Measurements from ENCODE around the gene TSC22D3. TPM values are rescaled to one million over a fixed set of nuclear protein-coding genes. Genes with fewer than 3 reads are reported as not detected.

Gene TSC22D3
- total RNA-seq, 3 donors from 2014 or later, result 14.1 to 118 (median 64.7) TPM

DNA sequence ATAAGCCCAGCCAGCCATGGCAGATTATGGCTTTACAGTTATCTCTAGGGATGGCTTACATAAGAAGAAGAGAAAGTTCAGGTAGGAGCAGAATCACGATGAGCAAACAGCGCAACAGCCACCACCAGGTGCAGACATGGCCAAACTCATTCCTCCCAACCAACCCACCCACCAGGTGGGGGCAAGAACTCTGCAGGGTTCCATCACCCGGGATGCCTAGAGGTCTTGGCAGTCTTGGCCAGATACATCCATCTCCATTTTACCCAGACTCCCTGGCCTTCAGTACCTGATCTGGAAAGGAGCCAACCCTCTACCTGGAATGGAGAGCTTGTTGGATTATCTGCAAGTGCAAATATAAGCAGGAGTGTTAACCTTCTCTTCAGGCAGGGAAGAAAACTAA, 7.5 kb downstream of the TSC22D3 start:
- no peak for TF ChIP-seq CTCF (IDR thresholded peaks at IDR 0.05)
- ATAC-seq, result no peak
- no peak for DNase-seq
- intact Hi-C loops (cut with DNase I, micrococcal nuclease), result no loop called here
- H3K9me3 ChIP-seq, result no peaks in the 10 kb centered on the region
- H3K36me3 ChIP-seq (ENCODE audit: low read depth), result no peaks in the 10 kb centered on the region
- no peaks in the 10 kb centered on the region for H3K4me1 ChIP-seq (ENCODE audit: low read depth)
- no peak overlapping the region for H3K4me3 ChIP-seq

GRCh38 chrX:107766470-107767150, 9.0 kb downstream of the TSC22D3 start:
- Histone ChIP-seq H3K36me3 (ENCODE audit: low read depth) (no peaks in the 10 kb centered on the region), H3K9me3 (no peaks in the 10 kb centered on the region), H3K4me1 (ENCODE audit: low read depth) (no peaks in the 10 kb centered on the region), H3K4me3 (no peak overlapping the region)
- DNase-seq, result peak in 1 of 3 donors; percentile 9
- intact Hi-C loops (cut with DNase I, micrococcal nuclease), result no loop called here
- TF ChIP-seq CTCF (IDR thresholded peaks at IDR 0.05), result no peak
- peak; percentile 57 for ATAC-seq

GRCh38 chrX:107764845-107765608, 10.6 kb downstream of the TSC22D3 start:
- DNase-seq (no peak), ATAC-seq (no peak)
- Histone ChIP-seq H3K4me3 (no peak overlapping the region), H3K36me3 (ENCODE audit: low read depth) (no peaks in the 10 kb centered on the region), H3K9me3 (no peaks in the 10 kb centered on the region), H3K4me1 (ENCODE audit: low read depth) (no peaks in the 10 kb centered on the region)
- TF ChIP-seq CTCF (IDR thresholded peaks at IDR 0.05), result no peak
- intact Hi-C loops (cut with DNase I, micrococcal nuclease), result no loop called here

DNA sequence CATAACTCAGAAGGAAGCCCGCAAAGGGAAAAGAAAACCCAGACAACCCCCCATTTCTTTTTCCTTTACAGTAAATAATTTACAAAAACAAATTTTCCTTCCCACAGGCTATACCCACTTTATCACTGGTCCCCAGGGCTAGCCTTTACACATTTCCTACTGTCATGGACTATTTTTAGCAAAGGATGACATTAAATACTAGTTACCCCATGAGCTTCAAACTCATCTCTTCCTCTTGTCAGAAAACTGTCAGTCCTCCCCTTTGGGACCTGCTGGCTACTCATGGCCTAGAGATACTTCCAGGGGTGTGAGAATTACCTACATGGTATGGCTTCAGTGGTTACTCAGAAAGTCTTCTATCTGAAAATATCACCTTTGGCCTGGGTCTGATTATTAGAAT, 11.9 kb downstream of the TSC22D3 start:
- no peaks in the 10 kb centered on the region for H3K9me3 ChIP-seq
- no peak for TF ChIP-seq CTCF (IDR thresholded peaks at IDR 0.05)
- intact Hi-C loops (cut with DNase I, micrococcal nuclease), result no loop called here
- no peak overlapping the region for H3K4me3 ChIP-seq
- DNase-seq, result no peak
- H3K4me1 ChIP-seq (ENCODE audit: low read depth), result no peaks in the 10 kb centered on the region
- ATAC-seq, result no peak
- H3K36me3 ChIP-seq (ENCODE audit: low read depth), result no peaks in the 10 kb centered on the region

- DNase-seq (no peak), ATAC-seq (no peak)
- intact Hi-C loops (cut with DNase I, micrococcal nuclease), result no loop called here
- Histone ChIP-seq H3K4me3 (no peak overlapping the region), H3K9me3 (no peaks in the 10 kb centered on the region), H3K36me3 (ENCODE audit: low read depth) (no peaks in the 10 kb centered on the region), H3K4me1 (ENCODE audit: low read depth) (no peaks in the 10 kb centered on the region)
- no peak for TF ChIP-seq CTCF (IDR thresholded peaks at IDR 0.05)
These were observed 15.1 kb downstream of the TSC22D3 start for GRCh38 chrX:107760304-107761077.

All from mucosa of descending colon (tissue), 3 donors.